Mesendoderm (in vitro differentiated cells): ENCODE results near the gene DNAJC1.

ENCODE experiments used
- DNase-seq: peaks from one replicate; pipeline ENCODE4 v3.0.0; 2013
- H2AK5ac ChIP-seq: 2 replicates; pipeline ENCODE4 v1.6.1; 2013; ENCODE audit warnings: low read length, inconsistent platforms
- H2BK120ac ChIP-seq: 2 replicates; pipeline ENCODE4 v1.6.1; 2013; ENCODE audit warnings: low read depth, mild to moderate bottlenecking, low read length, moderate library complexity, mixed read lengths
- H2BK15ac ChIP-seq: replicated peaks from 2 replicates; pipeline ENCODE4 v1.6.1; 2013; ENCODE audit warnings: low read depth, mild to moderate bottlenecking, moderate library complexity
- H2BK5ac ChIP-seq: 2 replicates; pipeline ENCODE4 v1.6.1; 2013; ENCODE audit warnings: low read length, inconsistent platforms
- H3K18ac ChIP-seq: 2 replicates; pipeline ENCODE4 v1.6.1; 2013; ENCODE audit warnings: mild to moderate bottlenecking, low read length, mixed read lengths
- H3K23ac ChIP-seq: one replicate; pipeline ENCODE4 v1.6.1; 2013; ENCODE audit warnings: low read length
- H3K27ac ChIP-seq: 2 replicates; pipeline ENCODE4 v1.5.1; 2013; ENCODE audit warnings: low read depth, mild to moderate bottlenecking, inconsistent platforms, low read length, moderate library complexity
- H3K27me3 ChIP-seq: 2 replicates; pipeline ENCODE4 v1.6.1; 2013; ENCODE audit warnings: low read length, control low read depth, mild to moderate bottlenecking, inconsistent platforms; ENCODE audit not compliant: insufficient read depth, poor library complexity
- H3K36me3 ChIP-seq: 2 replicates; pipeline ENCODE4 v1.6.1; 2013; ENCODE audit warnings: low read length, inconsistent platforms; ENCODE audit not compliant: control insufficient read depth, insufficient read depth
- H3K4ac ChIP-seq: one replicate; pipeline ENCODE4 v1.6.1; 2013; ENCODE audit warnings: low read depth, mild to moderate bottlenecking, low read length, moderate library complexity
- H3K4me1 ChIP-seq: 2 replicates; pipeline ENCODE4 v1.6.1; 2013; ENCODE audit warnings: low read depth, low read length, inconsistent platforms; ENCODE audit not compliant: control insufficient read depth
- H3K4me2 ChIP-seq: 2 replicates; pipeline ENCODE4 v1.6.1; 2013; ENCODE audit warnings: low read length
- H3K4me3 ChIP-seq: 2 replicates; pipeline ENCODE4 v1.5.1; 2013; ENCODE audit warnings: mild to moderate bottlenecking, low read length
- H3K56ac ChIP-seq: one replicate; pipeline ENCODE4 v1.6.1; 2013; ENCODE audit warnings: low read length
- H3K79me1 ChIP-seq: 2 replicates; pipeline ENCODE4 v1.6.1; 2013; ENCODE audit warnings: low read length, inconsistent platforms
- H3K79me2 ChIP-seq: 2 replicates; pipeline ENCODE4 v1.6.1; 2013; ENCODE audit warnings: mild to moderate bottlenecking, low read length; ENCODE audit not compliant: control insufficient read depth, insufficient read depth
- H3K9ac ChIP-seq: 2 replicates; pipeline ENCODE4 v1.6.1; 2013; ENCODE audit warnings: low read length, inconsistent platforms
- H4K5ac ChIP-seq: one replicate; pipeline ENCODE4 v1.6.1; 2013; ENCODE audit warnings: low read length
- H4K8ac ChIP-seq: one replicate; pipeline ENCODE4 v1.6.1; 2013; ENCODE audit warnings: low read depth, mild to moderate bottlenecking, control low read depth, low read length, moderate library complexity
- WGBS: extraction: QIAGEN DNeasy Blood & Tissue Kit; methylation state at CpG from one replicate; pipeline ENCODE4 v1.1.7; 2013; ENCODE audit warnings: low lambda C conversion rate, missing lambda C conversion rate; ENCODE audit not compliant: insufficient coverage; ENCODE audit errors: extremely low coverage; 5-methylcytosine and 5-hydroxymethylcytosine counted together

The DNAJC1 gene

DNA sequence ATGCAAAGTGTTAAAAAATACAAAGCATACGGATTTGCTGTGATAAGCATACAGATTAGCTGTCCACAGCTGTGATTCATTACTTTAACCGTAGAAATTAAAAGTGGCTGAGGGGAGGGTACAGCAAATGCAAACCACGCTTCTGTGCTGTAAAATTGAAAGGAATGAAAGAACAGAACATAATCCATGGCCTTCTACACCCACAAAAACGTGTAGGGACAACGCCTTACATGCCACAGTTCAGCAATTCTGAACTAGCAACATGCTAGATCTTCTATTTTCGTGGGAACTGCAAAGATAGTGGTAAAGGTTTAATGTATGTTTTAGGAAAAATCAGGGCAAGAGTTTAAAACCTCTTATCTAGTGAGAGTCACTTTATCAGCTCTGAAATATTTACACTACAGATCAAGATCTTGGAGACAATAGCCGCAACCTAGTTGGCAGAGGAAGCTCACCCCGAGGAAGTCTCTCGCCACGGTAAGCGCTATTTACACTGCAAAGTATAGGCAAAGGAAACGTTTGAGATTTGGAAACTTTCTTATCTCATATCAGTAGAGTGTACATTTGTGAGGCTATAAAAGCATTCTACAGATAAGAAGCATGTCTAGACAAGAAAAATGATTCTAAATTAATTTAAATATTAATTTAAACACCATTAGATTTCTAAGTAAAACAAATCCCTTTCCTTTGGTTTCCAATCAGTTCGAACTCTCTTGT lies 275.9 kb downstream of the DNAJC1 start:
- H2BK120ac ChIP-seq = peak overlapping the region; percentile 99
- H4K8ac ChIP-seq = no peak overlapping the region
- peak overlapping the region; percentile 92 for H3K18ac ChIP-seq
- H2BK15ac ChIP-seq = no peak overlapping the region
- no peaks in the 10 kb centered on the region for H3K27me3 ChIP-seq
- H3K36me3 ChIP-seq = no peaks in the 10 kb centered on the region
- no peak overlapping the region for H4K5ac ChIP-seq
- DNase-seq = peak; percentile 94
- H3K9ac ChIP-seq = peak overlapping the region; percentile 21
- no CpG with 5 or more reads among the region's 13 CpGs for WGBS
- H2AK5ac ChIP-seq = no peak overlapping the region
- no peaks in the 10 kb centered on the region for H3K79me2 ChIP-seq
- H3K27ac ChIP-seq = peak overlapping the region; percentile 89
- H3K79me1 ChIP-seq = peaks cover 2% of the 10 kb centered on the region
- no peak overlapping the region for H3K23ac ChIP-seq
- H2BK5ac ChIP-seq = peak overlapping the region; percentile 98
- H3K4me1 ChIP-seq = peaks cover 4% of the 10 kb centered on the region
- no peak overlapping the region for H3K4me3 ChIP-seq
- H3K4ac ChIP-seq = no peak overlapping the region
- H3K56ac ChIP-seq = peak overlapping the region; percentile 82
- H3K4me2 ChIP-seq = peak overlapping the region; percentile 12

DNA sequence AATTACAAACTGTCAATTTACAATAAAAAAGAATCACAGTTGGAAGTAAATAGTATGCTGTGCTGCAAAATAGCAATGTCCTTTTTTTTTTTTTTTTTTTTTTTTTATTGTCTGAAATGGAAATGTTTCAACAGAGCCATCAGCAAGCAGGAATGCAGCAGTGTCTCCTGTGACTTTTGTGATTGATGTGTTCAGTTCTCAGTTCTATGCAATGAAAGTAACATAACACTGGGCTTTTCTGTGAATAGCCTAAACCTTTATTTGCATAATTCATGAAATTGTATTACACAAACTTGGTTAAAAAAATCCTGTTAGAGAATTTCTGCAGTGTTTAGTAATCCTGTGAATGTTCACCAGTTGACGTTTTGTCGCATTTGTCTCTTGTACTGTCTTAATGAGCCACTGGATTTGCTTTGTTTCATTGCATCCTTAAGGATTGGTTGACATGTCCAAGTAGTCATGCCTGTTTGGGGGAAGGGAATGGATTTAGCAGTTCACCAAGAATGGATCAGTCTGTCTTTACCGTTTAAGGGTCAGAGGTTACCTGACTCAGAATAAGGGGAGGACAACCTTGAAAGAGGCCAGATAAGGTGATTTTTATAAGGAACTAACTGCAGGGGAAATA lies 276.8 kb downstream of the DNAJC1 start:
- peaks cover 2% of the 10 kb centered on the region for H3K79me1 ChIP-seq
- no peak overlapping the region for H3K23ac ChIP-seq
- H3K9ac ChIP-seq = no peak overlapping the region
- H3K4me3 ChIP-seq = no peak overlapping the region
- peak; percentile 63 for DNase-seq
- H3K18ac ChIP-seq = no peak overlapping the region
- no peak overlapping the region for H4K8ac ChIP-seq
- peak overlapping the region; percentile 17 for H2BK5ac ChIP-seq
- no peaks in the 10 kb centered on the region for H3K79me2 ChIP-seq
- H2BK15ac ChIP-seq = no peak overlapping the region
- no peak overlapping the region for H3K4me2 ChIP-seq
- peak overlapping the region; percentile 19 for H3K27ac ChIP-seq
- H2BK120ac ChIP-seq = peak overlapping the region; percentile 97
- no peaks in the 10 kb centered on the region for H3K27me3 ChIP-seq
- H2AK5ac ChIP-seq = no peak overlapping the region
- WGBS = no CpG with 5 or more reads among the region's 3 CpGs
- peaks cover 4% of the 10 kb centered on the region for H3K4me1 ChIP-seq
- no peaks in the 10 kb centered on the region for H3K36me3 ChIP-seq
- no peak overlapping the region for H4K5ac ChIP-seq
- peak overlapping the region; percentile 36 for H3K56ac ChIP-seq
- no peak overlapping the region for H3K4ac ChIP-seq

- no peak overlapping the region for H2BK5ac ChIP-seq
- no peak overlapping the region for H2AK5ac ChIP-seq
- H3K56ac ChIP-seq = no peak overlapping the region
- peaks cover 2% of the 10 kb centered on the region for H3K79me1 ChIP-seq
- H3K4me1 ChIP-seq = peaks cover 7% of the 10 kb centered on the region
- H3K4me3 ChIP-seq = no peak overlapping the region
- H3K79me2 ChIP-seq = no peaks in the 10 kb centered on the region
- H2BK120ac ChIP-seq = no peak overlapping the region
- H3K4me2 ChIP-seq = no peak overlapping the region
- no peak overlapping the region for H2BK15ac ChIP-seq
- peak overlapping the region; percentile 56 for H4K8ac ChIP-seq
- WGBS = no CpG with 5 or more reads among the region's 4 CpGs
- H3K36me3 ChIP-seq = no peaks in the 10 kb centered on the region
- no peak overlapping the region for H4K5ac ChIP-seq
- DNase-seq = peak; percentile 48
- H3K23ac ChIP-seq = no peak overlapping the region
- H3K9ac ChIP-seq = no peak overlapping the region
- H3K4ac ChIP-seq = no peak overlapping the region
- no peak overlapping the region for H3K27ac ChIP-seq
- H3K27me3 ChIP-seq = no peaks in the 10 kb centered on the region
- peak overlapping the region; percentile 80 for H3K18ac ChIP-seq
Observed at GRCh38 chr10:21724687-21725367, 278.7 kb downstream of the DNAJC1 start.

- Histone ChIP-seq H3K9ac (no peak overlapping the region), H4K8ac (no peak overlapping the region), H3K4ac (no peak overlapping the region), H2AK5ac (no peak overlapping the region), H3K18ac (peak overlapping the region; percentile 56), H2BK120ac (no peak overlapping the region), H3K4me2 (no peak overlapping the region), H3K27ac (no peak overlapping the region), H3K27me3 (no peaks in the 10 kb centered on the region), H3K79me2 (no peaks in the 10 kb centered on the region), H2BK5ac (no peak overlapping the region), H3K23ac (no peak overlapping the region), H3K4me1 (peaks cover 4% of the 10 kb centered on the region), H3K36me3 (no peaks in the 10 kb centered on the region), H3K79me1 (no peaks in the 10 kb centered on the region), H4K5ac (no peak overlapping the region), H3K4me3 (no peak overlapping the region), H2BK15ac (no peak overlapping the region), H3K56ac (no peak overlapping the region)
- no peak for DNase-seq
- WGBS = no CpG with 5 or more reads among the region's 7 CpGs
Observed at GRCh38 chr10:21724020-21724589, 279.4 kb downstream of the DNAJC1 start.

GRCh38 chr10:21722209-21722608 lies 281.3 kb downstream of the DNAJC1 start:
- Histone ChIP-seq H3K4me2 (no peak overlapping the region), H2BK15ac (no peak overlapping the region), H3K18ac (no peak overlapping the region), H3K4me1 (peaks cover 3% of the 10 kb centered on the region), H3K27me3 (no peaks in the 10 kb centered on the region), H3K9ac (no peak overlapping the region), H3K79me2 (no peaks in the 10 kb centered on the region), H4K8ac (no peak overlapping the region), H3K56ac (no peak overlapping the region), H2BK120ac (no peak overlapping the region), H2BK5ac (no peak overlapping the region), H4K5ac (no peak overlapping the region), H3K4me3 (no peak overlapping the region), H3K4ac (no peak overlapping the region), H2AK5ac (no peak overlapping the region), H3K79me1 (no peaks in the 10 kb centered on the region), H3K36me3 (no peaks in the 10 kb centered on the region), H3K23ac (peak overlapping the region; percentile 30), H3K27ac (no peak overlapping the region)
- no CpG with 5 or more reads among the region's 2 CpGs for WGBS
- no peak for DNase-seq
